Measurements from ENCODE around the gene PVR. TPM values are rescaled to one million over a fixed set of nuclear protein-coding genes. Genes with fewer than 3 reads are reported as not detected.

Gene PVR
- total and polyA plus RNA-seq, 9 of the 15 experiments (the other 6 are each of a cell fraction or from before 2014, with no cell fraction given) = 0.89 to 14.5 (median 9.8) TPM

GRCh38 chr19:44637390-44637764, 6.3 kb upstream of the PVR start:
- BruUV-seq (replicated peaks) = no TSS peak
- peaks cover 5 to 7% of the 10 kb centered on the region in 2 experiments; a peak in 3 of 5 replicates for H3K4me1 ChIP-seq (replicated peaks in 1 of 2; ENCODE audit: control insufficient read depth in 2 of 2, insufficient read depth in 2 of 2, low read length in 2 of 2)
- no peak overlapping the region for H3K4me2 ChIP-seq (ENCODE audit: insufficient read depth, low read length)
- H3K27ac ChIP-seq (ENCODE audit: extremely low read depth, low read depth, low read length) = no peak overlapping the region
- CTCF ChIA-PET (ENCODE audit: low intra/inter-chr PET ratio) = no interaction called here
- in situ Hi-C loops (cut with MboI) = no loop called here
- no peak overlapping the region for H3K4me3 ChIP-seq
- H3K27me3 ChIP-seq (ENCODE audit: control insufficient read depth in 2 of 2, insufficient read depth in 2 of 2, low read length in 2 of 2) = no peaks in the 10 kb centered on the region
- intact Hi-C loops (cut with micrococcal nuclease) = no loop called here
- H4K20me1 ChIP-seq (replicated peaks; ENCODE audit: control insufficient read depth, insufficient read depth, low read length) = no peaks in the 10 kb centered on the region
- 63% methylated on average over 5 of the region's 5 CpGs for WGBS (ENCODE audit: insufficient coverage, low coverage, missing lambda C conversion rate)
- H3K36me3 ChIP-seq (ENCODE audit: control insufficient read depth, insufficient read depth, low read length) = no peaks in the 10 kb centered on the region
- ATAC-seq (no peak), FAIRE-seq (no peak), DNase-seq (ENCODE audit: extremely low read depth in 1 of 4, low spot score in 3 of 4) (no peak)
- no peaks in the 10 kb centered on the region for H3K79me2 ChIP-seq (ENCODE audit: control insufficient read depth, insufficient read depth, low read length)
- H2AFZ ChIP-seq (ENCODE audit: low read depth, low read length) = no peak overlapping the region
- no peaks in the 10 kb centered on the region for H3K9me1 ChIP-seq (ENCODE audit: control insufficient read depth, insufficient read depth, low read length)
- POLR2A ChIA-PET = no interaction called here
- H3K9ac ChIP-seq (ENCODE audit: insufficient read depth in 1 of 2, low read depth in 2 of 2, low read length in 2 of 2) = no peak overlapping the region
- TF ChIP-seq SNIP1 (IDR thresholded peaks at IDR 0.05; ENCODE audit: low read depth) = no peak
- TF ChIP-seq HCFC1 (IDR thresholded peaks at IDR 0.05; ENCODE audit: low read depth, low read length) = no peak
- no peak for TF ChIP-seq RFX5 (IDR thresholded peaks at IDR 0.05; ENCODE audit: low read depth, low read length)
- no peak for TF ChIP-seq NONO (IDR thresholded peaks at IDR 0.05; ENCODE audit: low read depth in 2 of 2, low read length in 1 of 2)
- no peak for TF ChIP-seq BCLAF1 (IDR thresholded peaks at IDR 0.05; ENCODE audit: borderline replicate concordance in 1 of 2, control insufficient read depth in 1 of 2, low read depth in 2 of 2, low read length in 1 of 2)
- no peak for TF ChIP-seq LEF1 (IDR thresholded peaks at IDR 0.05)
- no peak for TF ChIP-seq CBX8 (IDR thresholded peaks at IDR 0.05; ENCODE audit: borderline replicate concordance, extremely low read depth, low read depth, low read length, poor library complexity, severe bottlenecking)
- TF ChIP-seq ZNF644 (tag; IDR thresholded peaks at IDR 0.05; ENCODE audit: low read depth) = no peak
- no peak for TF ChIP-seq SMAD1 (IDR thresholded peaks at IDR 0.05; ENCODE audit: low read depth, low read length, partially characterized antibody)
- no peak for TF ChIP-seq ASH1L (IDR thresholded peaks at IDR 0.05; ENCODE audit: borderline replicate concordance, low read depth, partially characterized antibody)
- TF ChIP-seq NR2C1 (IDR thresholded peaks at IDR 0.05) = no peak
- TF ChIP-seq NR2C1 (tag; IDR thresholded peaks at IDR 0.05) = no peak
- no peak for TF ChIP-seq TAF1 (IDR thresholded peaks at IDR 0.05; ENCODE audit: control insufficient read depth, extremely low read depth, insufficient read depth, low read length, severe bottlenecking)
- no peak for TF ChIP-seq E2F6 (IDR thresholded peaks at IDR 0.05; ENCODE audit: borderline replicate concordance in 1 of 2, extremely low read depth in 1 of 2, insufficient read depth in 1 of 2, insufficient read length in 1 of 2, low read depth in 1 of 2, low read length in 1 of 2, poor library complexity in 1 of 2, severe bottlenecking in 1 of 2)
- no peak for TF ChIP-seq CBX5 (IDR thresholded peaks at IDR 0.05; ENCODE audit: borderline replicate concordance, low read depth)
- no peaks in the 10 kb centered on the region for H3K9me3 ChIP-seq (replicated peaks; ENCODE audit: control insufficient read depth, insufficient read depth, low read depth, low read length)
